PC-9 (cell line): Measurements from ENCODE around the gene PRKG1.

ENCODE experiments used
- EZH2 ChIP-seq: fragments of 200-600 bp; sonication (generic); IDR thresholded peaks from 2 replicates; pipeline ENCODE4 v1.8.0; 2017; ENCODE audit warnings: antibody characterized with exemption, low read depth
- TF ChIP-seq, protein P1 (sequence below): fragments of 200-600 bp; sonication (generic); conservative IDR thresholded peaks from 2 replicates; pipeline ENCODE4 v1.6.1; 2017; ENCODE audit warnings: mixed run types, antibody characterized with exemption, mild to moderate bottlenecking, moderate library complexity

- TF ChIP-seq, protein P1, sequence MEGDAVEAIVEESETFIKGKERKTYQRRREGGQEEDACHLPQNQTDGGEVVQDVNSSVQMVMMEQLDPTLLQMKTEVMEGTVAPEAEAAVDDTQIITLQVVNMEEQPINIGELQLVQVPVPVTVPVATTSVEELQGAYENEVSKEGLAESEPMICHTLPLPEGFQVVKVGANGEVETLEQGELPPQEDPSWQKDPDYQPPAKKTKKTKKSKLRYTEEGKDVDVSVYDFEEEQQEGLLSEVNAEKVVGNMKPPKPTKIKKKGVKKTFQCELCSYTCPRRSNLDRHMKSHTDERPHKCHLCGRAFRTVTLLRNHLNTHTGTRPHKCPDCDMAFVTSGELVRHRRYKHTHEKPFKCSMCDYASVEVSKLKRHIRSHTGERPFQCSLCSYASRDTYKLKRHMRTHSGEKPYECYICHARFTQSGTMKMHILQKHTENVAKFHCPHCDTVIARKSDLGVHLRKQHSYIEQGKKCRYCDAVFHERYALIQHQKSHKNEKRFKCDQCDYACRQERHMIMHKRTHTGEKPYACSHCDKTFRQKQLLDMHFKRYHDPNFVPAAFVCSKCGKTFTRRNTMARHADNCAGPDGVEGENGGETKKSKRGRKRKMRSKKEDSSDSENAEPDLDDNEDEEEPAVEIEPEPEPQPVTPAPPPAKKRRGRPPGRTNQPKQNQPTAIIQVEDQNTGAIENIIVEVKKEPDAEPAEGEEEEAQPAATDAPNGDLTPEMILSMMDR, result no peak
- TF ChIP-seq EZH2, result no peak
These were observed 924.8 kb downstream of the PRKG1 start for GRCh38 chr10:51999096-51999495.
